PFSK-1 (cell line): ENCODE results near the gene CNOT4.

Experiments
- POLR2AphosphoS5 ChIP-seq: IDR thresholded peaks from 2 replicates; pipeline ENCODE4 v1.6.1; 2012; ENCODE audit warnings: low read depth, mild to moderate bottlenecking, control low read depth, low read length, moderate library complexity
- TAF1 ChIP-seq: IDR thresholded peaks from 2 replicates; pipeline ENCODE4 v1.6.1; 2012; ENCODE audit warnings: low read length, control low read depth, borderline replicate concordance; ENCODE audit not compliant: insufficient read depth

- no peak for TF ChIP-seq TAF1
- TF ChIP-seq POLR2AphosphoS5 = no peak
These were observed 147.0 kb downstream of the CNOT4 start for GRCh38 chr7:135362871-135363270.
